VCaP (cell line): ENCODE results near the gene CHKB.

Experiments
- H3K27ac ChIP-seq: fragments of 450-650 bp; 2 replicates; pipeline ENCODE4 v1.5.1; 2017
- CTCF ChIP-seq: fragments of 450-650 bp; conservative IDR thresholded peaks from 2 replicates; pipeline ENCODE4 v1.5.1; 2017; ENCODE audit warnings: mild to moderate bottlenecking, moderate library complexity

The CHKB gene

GRCh38 chr22:50579752-50580151 is 2.9 kb downstream of the CHKB start:
- no peak for TF ChIP-seq CTCF
- no peak overlapping the region for H3K27ac ChIP-seq

GRCh38 chr22:50578776-50579310 is 3.8 kb downstream of the CHKB start:
- no peak overlapping the region for H3K27ac ChIP-seq
- TF ChIP-seq CTCF: no peak

GRCh38 chr22:50577987-50578775 is 4.5 kb downstream of the CHKB start, which contains the start of gene CPT1B:
CPT1B (minus strand) TSS chr22:50578427; CDS start chr22:50577915, 512 bp downstream.
- H3K27ac ChIP-seq: no peak within 1 kb of the TSS
- no peak for TF ChIP-seq CTCF

GRCh38 chr22:50577697-50577986 is 5.0 kb downstream of the CHKB start:
- no peak overlapping the region for H3K27ac ChIP-seq
- no peak for TF ChIP-seq CTCF

- no peak for TF ChIP-seq CTCF
- H3K27ac ChIP-seq: no peak overlapping the region
Measured at GRCh38 chr22:50576806-50577696, 5.6 kb downstream of the CHKB start.

- no peak overlapping the region for H3K27ac ChIP-seq
- no peak for TF ChIP-seq CTCF
Measured at GRCh38 chr22:50576070-50576469, 6.6 kb downstream of the CHKB start.

- no peak for TF ChIP-seq CTCF
Measured at GRCh38 chr22:50575426-50575941, 7.2 kb downstream of the CHKB start.

More at GRCh38 chr22:50575426-50575941, 7.2 kb downstream of the CHKB start:
- no peak overlapping the region for H3K27ac ChIP-seq
